Endothelial cell of umbilical vein (primary cell): ENCODE results near the gene PAIP2. TPM values are rescaled to one million over a fixed set of nuclear protein-coding genes. Genes with fewer than 3 reads are reported as not detected.
A peak's percentile ranks its signal among the peaks of the same experiment; 100 is the strongest.

Experiments
- BruUV-seq: library from RNA; stranded (reverse); fragments of 400-500 nt; replicated peaks from 2 replicates; lab custom pipeline; 2021; lab: Mats Ljungman, UMichigan
- CTCF ChIA-PET: fragments of 300-600, 350-600 bp; sonication (Branson Sonifier 250); formaldehyde crosslinking; loops from one replicate; lab custom pipeline; 2021; ENCODE audit warnings: antibody characterized with exemption, inconsistent platforms; lab: Charles Lee
- POLR2A ChIA-PET: fragments of 300-600, 350-600 bp; sonication (Branson Sonifier 250); formaldehyde crosslinking; loops from one replicate; lab custom pipeline; 2021; ENCODE audit warnings: antibody characterized with exemption, inconsistent platforms; lab: Charles Lee
- DNase-seq: peaks from one replicate; pipeline ENCODE4 v3.0.0-alpha.2; 2011; ENCODE audit warnings: low read depth, low spot score
- FAIRE-seq: peaks from 2 replicates; lab custom pipeline; 2011; peaks lifted over from hg19 to GRCh38; lab: Jason Lieb, UNC
- H2AFZ ChIP-seq: 2 replicates; pipeline ENCODE4 v1.6.0; 2012; ENCODE audit warnings: low read depth, low read length, control low read depth, inconsistent platforms
- H3K27ac ChIP-seq: 2 replicates; pipeline ENCODE4 v1.5.1; 2011; ENCODE audit warnings: low read depth, mild to moderate bottlenecking, control low read depth, low read length, moderate library complexity; ENCODE audit not compliant: insufficient read depth
- H3K27me3 ChIP-seq, 2 experiments: 2 replicates each; pipeline versions ENCODE4 v1.6.0 to v1.6.1; 2011; ENCODE audit warnings: low read length in 2 of 2, mixed read lengths in 1 of 2; ENCODE audit not compliant: control insufficient read depth in 2 of 2, insufficient read depth in 2 of 2
- H3K36me3 ChIP-seq, 2 experiments: 2 replicates in 1 of 2; 3 replicates in 1 of 2; pipeline ENCODE4 v1.5.1; 2011; ENCODE audit warnings: low read length in 2 of 2, mild to moderate bottlenecking in 1 of 2, moderate library complexity in 1 of 2; ENCODE audit not compliant: control insufficient read depth in 2 of 2, insufficient read depth in 2 of 2; ENCODE audit errors: extremely low read depth in 1 of 2
- H3K4me1 ChIP-seq: 3 replicates; pipeline ENCODE4 v1.5.1; 2011; ENCODE audit warnings: mild to moderate bottlenecking, low read length; ENCODE audit not compliant: control insufficient read depth, insufficient read depth; ENCODE audit errors: extremely low read depth
- H3K4me2 ChIP-seq: 2 replicates; pipeline ENCODE4 v1.6.1; 2011; ENCODE audit warnings: low read length, control low read depth, mixed read lengths; ENCODE audit not compliant: insufficient read depth
- H3K4me3 ChIP-seq, 3 experiments: fragments of 200-600 bp in 1 of 3; sonication (generic), shearing (Covaris generic) in 1 of 3; replicated peaks in 1 of 3; 2 replicates each; pipeline ENCODE4 v1.5.1; 2011 to 2016; ENCODE audit warnings: control low read depth in 3 of 3, low read length in 3 of 3, mild to moderate bottlenecking in 2 of 3, inconsistent platforms in 1 of 3, low read depth in 1 of 3, moderate library complexity in 1 of 3; ENCODE audit not compliant: insufficient read depth in 1 of 3
- H3K79me2 ChIP-seq: 2 replicates; pipeline ENCODE4 v1.6.0; 2012; ENCODE audit warnings: low read length, inconsistent platforms; ENCODE audit not compliant: control insufficient read depth, insufficient read depth
- H3K9ac ChIP-seq: replicated peaks from 2 replicates; pipeline ENCODE3; 2011; ENCODE audit warnings: low read length, control low read depth; ENCODE audit not compliant: insufficient read depth; ENCODE audit errors: extremely low read depth
- H3K9me1 ChIP-seq: replicated peaks from 3 replicates; pipeline ENCODE4 v1.6.0; 2011; ENCODE audit warnings: mild to moderate bottlenecking, low read length; ENCODE audit not compliant: control insufficient read depth, insufficient read depth; ENCODE audit errors: extremely low read depth
- H3K9me3 ChIP-seq: replicated peaks from 2 replicates; pipeline ENCODE4 v1.5.1; 2012; ENCODE audit warnings: low read length, inconsistent platforms; ENCODE audit not compliant: control insufficient read depth, insufficient read depth
- H4K20me1 ChIP-seq: replicated peaks from 2 replicates; pipeline ENCODE3; 2011; ENCODE audit warnings: mild to moderate bottlenecking, low read length; ENCODE audit not compliant: control insufficient read depth, insufficient read depth; ENCODE audit errors: extremely low read depth
- CTCF ChIP-seq, 2 donors: IDR thresholded peaks; 1 replicate in 1 of 2; 2 replicates in 1 of 2; pipeline ENCODE4 v1.5.1; 2011; ENCODE audit warnings: low read length in 2 of 2, mild to moderate bottlenecking in 2 of 2, moderate library complexity in 2 of 2, control low read depth in 1 of 2, inconsistent platforms in 1 of 2, low read depth in 1 of 2; ENCODE audit not compliant: insufficient read depth in 1 of 2; ENCODE audit errors: extremely low read depth in 1 of 2
- FOS ChIP-seq: IDR thresholded peaks from 2 replicates; pipeline ENCODE4 v1.6.1; 2011; ENCODE audit warnings: mild to moderate bottlenecking, low read length, moderate library complexity, borderline replicate concordance; ENCODE audit not compliant: insufficient read depth
- dilution Hi-C: fragments of 300-500 bp; cut with MboI; formaldehyde crosslinking; loops from one replicate; pipeline ENCODE4 v1.15.0; 2019; ENCODE audit warnings: low sequenced_read_pairs; ENCODE audit not compliant: extremely low pct_ligation_motif_present
- intact Hi-C: fragments of 100-400 bp; cut with micrococcal nuclease; formaldehyde crosslinking; loops from one replicate; pipeline ENCODE4 v1.10.0; 2022
- polyA plus RNA-seq, 4 experiments: library from polyadenylated mRNA; depleted of rRNA in 3 of 4; stranded (reverse) in 3 of 4; unstranded in 1 of 4; fragments of >200 nt; gene quantifications; 2 replicates each; pipeline versions ENCODE4 v1.2.1 to v1.2.3, GENCODE V29; 2011 to 2012; ENCODE audit warnings: missing spikeins in 1 of 4
- total RNA-seq: library from RNA; stranded (reverse); gene quantifications from 2 replicates; pipeline ENCODE4 v1.2.3, GENCODE V29; 2021

PAIP2 gene
- total and polyA plus RNA-seq, 2 donors (not counting 3 experiments of a cell fraction or from before 2014, with no cell fraction given) = 52.1 to 80.4 TPM

GRCh38 chr5:139392678-139393496 lies 51.2 kb downstream of the PAIP2 start:
- CTCF ChIA-PET = interaction anchor here (0.7 to 2.1 kb wide), 9 partner anchors 8 to 817 kb away, joined by 3 to 7 read pairs (median 3); partner anchors contain the start of genes MATR3 and PAIP2
- TF ChIP-seq FOS (no peak), CTCF (IDR thresholded peaks at IDR 0.05; ENCODE audit: extremely low read depth in 1 of 2, insufficient read depth in 1 of 2, low read depth in 1 of 2, low read length in 2 of 2) (peak; percentile 75 to 97)
- Histone ChIP-seq H3K36me3 (no peaks in the 10 kb centered on the region), H3K9ac (peak overlapping the region; percentile 10), H3K4me1 (peaks cover 12% of the 10 kb centered on the region), H3K4me2 (peak overlapping the region; percentile 52), H2AFZ (peak overlapping the region; percentile 64), H3K9me3 (no peaks in the 10 kb centered on the region), H3K27ac (no peak overlapping the region), H3K79me2 (no peaks in the 10 kb centered on the region), H3K27me3 (peaks cover 7 to 14% of the 10 kb centered on the region in 2 experiments), H3K9me1 (no peaks in the 10 kb centered on the region), H3K4me3 (peak overlapping the region in 2 of 3 experiments; percentile 1 to 15), H4K20me1 (no peaks in the 10 kb centered on the region)
- dilution Hi-C loops (no loop called here), intact Hi-C loops (loop anchor here (1.0 to 5.0 kb wide), 3 partner anchors 51 to 814 kb away; partner anchors contain the start of gene MATR3)
- DNase-seq (peak; percentile 57), FAIRE-seq (peak; percentile 72)
- POLR2A ChIA-PET = interaction anchor here (1.3 kb wide), 1 partner anchor 51 kb away, joined by 3 read pairs; the partner anchor contains the start of gene PAIP2
- no TSS peak for BruUV-seq
